ENCODE results near the gene BFSP2.
A peak's percentile ranks its signal among the peaks of the same experiment; 100 is the strongest.

GRCh38 chr3:133377396-133377795 lies 22.5 kb upstream of the BFSP2 start:
- peak; percentile 65 for TF ChIP-seq CTCF (conservative IDR thresholded peaks at IDR 0.05)
- TF ChIP-seq ZFX (IDR thresholded peaks at IDR 0.05): no peak
